ENCODE data around the gene ERVW-1. TPM values are rescaled to one million over a fixed set of nuclear protein-coding genes. Genes with fewer than 3 reads are reported as not detected.
"Not testable (repeated sequence)": the region's sequence is repeated elsewhere in the genome, so short reads cannot be mapped to it uniquely, and the experiment has no call there.

Gene ERVW-1
- total and polyA plus RNA-seq, 12 donors, result 0.06 TPM; not detected in 11

GRCh38 chr7:92478711-92479110 is 965 bp upstream of the ERVW-1 start:
- no peaks in the 10 kb centered on the region for H3K27me3 ChIP-seq
- H3K4me1 ChIP-seq (replicated peaks in 1 of 2), result no peaks in the 10 kb centered on the region
- peaks cover 0 to 4% of the 10 kb centered on the region in 2 donors for H3K36me3 ChIP-seq (replicated peaks in 1 of 2)
- no peak overlapping the region for H3K4me3 ChIP-seq
- no peak overlapping the region for H3K27ac ChIP-seq
- 95 to 100% (median 98%) methylated on average over 4 of the region's 4 CpGs for WGBS, 4 donors
- TF ChIP-seq, protein P1, sequence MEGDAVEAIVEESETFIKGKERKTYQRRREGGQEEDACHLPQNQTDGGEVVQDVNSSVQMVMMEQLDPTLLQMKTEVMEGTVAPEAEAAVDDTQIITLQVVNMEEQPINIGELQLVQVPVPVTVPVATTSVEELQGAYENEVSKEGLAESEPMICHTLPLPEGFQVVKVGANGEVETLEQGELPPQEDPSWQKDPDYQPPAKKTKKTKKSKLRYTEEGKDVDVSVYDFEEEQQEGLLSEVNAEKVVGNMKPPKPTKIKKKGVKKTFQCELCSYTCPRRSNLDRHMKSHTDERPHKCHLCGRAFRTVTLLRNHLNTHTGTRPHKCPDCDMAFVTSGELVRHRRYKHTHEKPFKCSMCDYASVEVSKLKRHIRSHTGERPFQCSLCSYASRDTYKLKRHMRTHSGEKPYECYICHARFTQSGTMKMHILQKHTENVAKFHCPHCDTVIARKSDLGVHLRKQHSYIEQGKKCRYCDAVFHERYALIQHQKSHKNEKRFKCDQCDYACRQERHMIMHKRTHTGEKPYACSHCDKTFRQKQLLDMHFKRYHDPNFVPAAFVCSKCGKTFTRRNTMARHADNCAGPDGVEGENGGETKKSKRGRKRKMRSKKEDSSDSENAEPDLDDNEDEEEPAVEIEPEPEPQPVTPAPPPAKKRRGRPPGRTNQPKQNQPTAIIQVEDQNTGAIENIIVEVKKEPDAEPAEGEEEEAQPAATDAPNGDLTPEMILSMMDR (IDR thresholded peaks at IDR 0.05), result no peak
- no peak for TF ChIP-seq POLR2A (IDR thresholded peaks at IDR 0.05)
- intact Hi-C loops (cut with DNase I), result no loop called here
- DNase-seq, result no peak
- no peaks in the 10 kb centered on the region for H3K9me3 ChIP-seq (replicated peaks in 1 of 3)

GRCh38 chr7:92478095-92478494 is 349 bp upstream of the ERVW-1 start:
- Histone ChIP-seq H3K4me3 (no peak overlapping the region), H3K27ac (no peak overlapping the region), H3K27me3 (no peaks in the 10 kb centered on the region), H3K9me3 (replicated peaks in 1 of 3) (no peaks in the 10 kb centered on the region), H3K36me3 (replicated peaks in 1 of 2) (peaks cover 0 to 4% of the 10 kb centered on the region in 2 donors), H3K4me1 (replicated peaks in 1 of 2) (no peaks in the 10 kb centered on the region)
- 85 to 91% (median 88%) methylated on average over 7 to 9 of the region's 9 CpGs for WGBS, 4 donors
- DNase-seq, result no peak
- TF ChIP-seq POLR2A (IDR thresholded peaks at IDR 0.05), result no peak
- TF ChIP-seq, protein P1 (IDR thresholded peaks at IDR 0.05), result no peak
- intact Hi-C loops (cut with DNase I), result no loop called here

DNA sequence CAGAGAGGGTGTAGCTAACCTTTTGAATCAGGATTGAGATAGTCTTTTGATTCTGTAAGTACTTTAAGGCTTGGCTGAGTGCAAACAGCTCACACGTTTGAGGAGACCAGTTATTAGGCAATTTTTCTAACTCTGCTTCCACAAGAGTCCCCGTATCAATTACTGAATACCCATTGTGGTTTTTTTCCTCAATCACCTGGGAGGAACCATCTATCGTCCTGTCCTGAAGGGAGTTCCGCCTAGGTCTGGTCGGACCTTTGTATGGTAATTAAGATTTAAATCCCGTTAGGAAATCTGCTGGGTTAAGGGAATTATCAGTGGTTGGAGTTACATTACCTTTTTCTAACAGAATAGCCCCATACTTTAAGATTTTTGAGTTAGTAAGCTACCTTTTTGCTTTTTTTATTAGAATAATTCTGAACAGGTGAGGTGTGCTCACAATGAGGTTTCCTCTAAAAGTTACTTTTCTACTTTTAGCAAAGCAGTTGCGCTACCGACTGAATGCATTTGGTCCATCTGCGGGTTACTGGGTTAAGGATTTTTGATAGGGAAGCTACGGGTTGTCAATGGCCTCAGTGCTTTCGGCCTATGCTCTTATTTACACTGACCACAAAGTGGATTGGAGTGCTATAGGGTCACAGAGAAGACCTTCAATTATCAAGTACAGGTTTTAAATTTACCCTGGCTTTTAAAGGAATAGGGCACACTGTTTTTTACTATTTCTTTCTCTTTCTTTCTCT is 1.7 kb downstream of the ERVW-1 start:
- H3K27me3 ChIP-seq; H3K9me3 ChIP-seq (replicated peaks in 1 of 3); intact Hi-C loops (cut with DNase I); DNase-seq; H3K4me3 ChIP-seq; H3K4me1 ChIP-seq (replicated peaks in 1 of 2); H3K27ac ChIP-seq; H3K36me3 ChIP-seq (replicated peaks in 1 of 2): not testable (repeated sequence)
- whole genome bisulfite sequencing, 4 donors, result 91 to 97% (median 92%) methylated on average over 11 of the region's 11 CpGs

GRCh38 chr7:92475261-92475770 is 2.4 kb downstream of the ERVW-1 start:
- intact Hi-C loops (cut with DNase I); H3K27me3 ChIP-seq; H3K27ac ChIP-seq; H3K4me1 ChIP-seq (replicated peaks in 1 of 2); H3K36me3 ChIP-seq (replicated peaks in 1 of 2); H3K9me3 ChIP-seq (replicated peaks in 1 of 3); H3K4me3 ChIP-seq; DNase-seq: not testable (repeated sequence)
- WGBS, 4 donors, result 86 to 95% (median 88%) methylated on average over 12 of the region's 12 CpGs

- 78 to 91% (median 84%) methylated on average over 10 of the region's 10 CpGs for WGBS, 4 donors
- H3K36me3 ChIP-seq (replicated peaks in 1 of 2), result not testable (repeated sequence)
These were observed 3.8 kb downstream of the ERVW-1 start for GRCh38 chr7:92473989-92474388.

DNA sequence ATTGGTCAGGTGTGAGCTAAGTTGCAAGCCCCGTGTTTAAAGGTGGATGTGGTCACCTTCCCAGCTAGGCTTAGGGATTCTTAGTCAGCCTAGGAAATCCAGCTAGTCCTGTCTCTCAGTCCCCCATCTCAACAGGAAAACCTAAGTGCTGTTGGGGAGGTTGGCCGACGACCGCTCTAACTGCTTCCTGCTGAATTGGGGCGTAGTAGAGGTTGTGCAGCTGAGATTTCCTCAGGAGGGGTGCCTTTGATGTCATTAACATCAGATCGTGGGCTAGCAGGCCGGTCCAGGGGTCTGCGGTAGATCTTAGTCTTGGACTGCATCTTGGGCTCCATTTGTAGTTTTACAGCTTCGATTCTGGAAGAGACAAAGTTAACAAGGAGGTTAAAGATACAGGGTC is 9.2 kb downstream of the ERVW-1 start:
- H3K4me1 ChIP-seq (replicated peaks in 1 of 2); H3K27ac ChIP-seq; H3K4me3 ChIP-seq; H3K27me3 ChIP-seq; H3K9me3 ChIP-seq (replicated peaks in 1 of 3); intact Hi-C loops (cut with DNase I); DNase-seq; H3K36me3 ChIP-seq (replicated peaks in 1 of 2): not testable (repeated sequence)
- 89 to 96% (median 95%) methylated on average over 8 to 9 of the region's 9 CpGs for WGBS, 4 donors

More at GRCh38 chr7:92473989-92474388, 3.8 kb downstream of the ERVW-1 start:
- intact Hi-C loops (cut with DNase I); DNase-seq; H3K27me3 ChIP-seq; H3K4me1 ChIP-seq (replicated peaks in 1 of 2); H3K4me3 ChIP-seq; H3K9me3 ChIP-seq (replicated peaks in 1 of 3); H3K27ac ChIP-seq: not testable (repeated sequence)
